CD14-positive monocyte (primary cell): ENCODE measurements around the gene BTAF1. TPM values are rescaled to one million over a fixed set of nuclear protein-coding genes. Genes with fewer than 3 reads are reported as not detected.
A peak's percentile ranks its signal among the peaks of the same experiment; 100 is the strongest.

Experiments used
- DNase-seq, 3 donors: peaks; one replicate each; pipeline ENCODE4 v3.0.0-alpha.2; 2011 to 2022
- H2AFZ ChIP-seq: 2 replicates; pipeline ENCODE4 v1.6.0; 2012; ENCODE audit warnings: mild to moderate bottlenecking, low read depth, low read length, inconsistent platforms; ENCODE audit not compliant: insufficient read depth, poor library complexity, severe bottlenecking
- H3K27ac ChIP-seq, 2 donors: 1 replicate in 1 of 2; 2 replicates in 1 of 2; pipeline ENCODE4 v1.5.1; 2012 to 2013; ENCODE audit warnings: low read length in 2 of 2, control low read depth in 1 of 2, inconsistent platforms in 1 of 2, low read depth in 1 of 2, mild to moderate bottlenecking in 1 of 2
- H3K27me3 ChIP-seq, 2 donors: one replicate each; pipeline versions ENCODE4 v1.6.0 to v1.6.1; 2011 to 2013; ENCODE audit warnings: low read length in 2 of 2; ENCODE audit not compliant: control insufficient read depth in 2 of 2, insufficient read depth in 2 of 2
- H3K36me3 ChIP-seq, 2 donors: replicated peaks in 1 of 2; 1 replicate in 1 of 2; 2 replicates in 1 of 2; pipeline versions ENCODE4 v1.5.1 to v1.6.1; 2012 to 2013; ENCODE audit warnings: low read length in 2 of 2, control low read depth in 1 of 2, inconsistent platforms in 1 of 2, mild to moderate bottlenecking in 1 of 2; ENCODE audit not compliant: insufficient read depth in 2 of 2, control insufficient read depth in 1 of 2
- H3K4me1 ChIP-seq, 2 donors: 1 replicate in 1 of 2; 2 replicates in 1 of 2; pipeline versions ENCODE4 v1.5.1 to v1.6.1; 2012 to 2013; ENCODE audit warnings: low read length in 2 of 2, control low read depth in 1 of 2, inconsistent platforms in 1 of 2, mild to moderate bottlenecking in 1 of 2, moderate library complexity in 1 of 2; ENCODE audit not compliant: insufficient read depth in 2 of 2, control insufficient read depth in 1 of 2
- H3K4me2 ChIP-seq: replicated peaks from 2 replicates; pipeline ENCODE3; 2012; ENCODE audit warnings: low read length, moderate library complexity, mild to moderate bottlenecking; ENCODE audit not compliant: poor library complexity, severe bottlenecking; ENCODE audit errors: extremely low read depth
- H3K4me3 ChIP-seq, 3 experiments: fragments of 200-600 bp in 1 of 3; sonication (generic) in 1 of 3; replicated peaks in 1 of 3; 1 replicate in 2 of 3; 2 replicates in 1 of 3; pipeline ENCODE4 v1.5.1; 2011 to 2013; ENCODE audit warnings: low read length in 3 of 3, mild to moderate bottlenecking in 3 of 3, control low read depth in 2 of 3, low read depth in 2 of 3, inconsistent platforms in 1 of 3, moderate library complexity in 1 of 3
- H3K79me2 ChIP-seq: 2 replicates; pipeline ENCODE4 v1.6.0; 2012; ENCODE audit warnings: mild to moderate bottlenecking, control low read depth, inconsistent platforms, low read length, moderate library complexity; ENCODE audit not compliant: insufficient read depth
- H3K9ac ChIP-seq: 2 replicates; pipeline ENCODE4 v1.6.0; 2017; ENCODE audit warnings: low read length, mild to moderate bottlenecking; ENCODE audit not compliant: insufficient read depth, poor library complexity, severe bottlenecking
- H3K9me3 ChIP-seq, 2 donors: replicated peaks in 1 of 2; 1 replicate in 1 of 2; 2 replicates in 1 of 2; pipeline versions ENCODE4 v1.5.1 to v1.6.1; 2012 to 2013; ENCODE audit warnings: low read length in 2 of 2, control low read depth in 1 of 2; ENCODE audit not compliant: control insufficient read depth in 1 of 2, insufficient read depth in 1 of 2
- H4K20me1 ChIP-seq: 2 replicates; pipeline ENCODE4 v1.6.0; 2012; ENCODE audit warnings: mild to moderate bottlenecking, low read length, control low read depth, moderate library complexity; ENCODE audit not compliant: insufficient read depth
- H3K27ac Mint-ChIP-seq, 7 donors: one replicate each; pipeline ENCODE4 v1.8.0; 2020; ENCODE audit warnings: mild to moderate bottlenecking in 7 of 7, mixed read lengths in 7 of 7, moderate library complexity in 6 of 7, inconsistent platforms in 2 of 7
- H3K27me3 Mint-ChIP-seq, 3 donors: one replicate each; pipeline ENCODE4 v1.8.0; 2021 to 2022; ENCODE audit warnings: low read depth in 3 of 3, mild to moderate bottlenecking in 3 of 3, mixed read lengths in 3 of 3, moderate library complexity in 3 of 3, inconsistent platforms in 1 of 3
- H3K36me3 Mint-ChIP-seq, 2 donors: one replicate each; pipeline ENCODE4 v1.8.0; 2020; ENCODE audit warnings: mixed read lengths in 2 of 2, inconsistent platforms in 1 of 2, mild to moderate bottlenecking in 1 of 2
- H3K4me1 Mint-ChIP-seq: one replicate; pipeline ENCODE4 v1.8.0; 2020; ENCODE audit warnings: mild to moderate bottlenecking, mixed read lengths
- H3K4me3 Mint-ChIP-seq, 2 donors: one replicate each; pipeline ENCODE4 v1.8.0; 2020; ENCODE audit warnings: mild to moderate bottlenecking in 2 of 2, mixed read lengths in 2 of 2, moderate library complexity in 1 of 2
- H3K9me3 Mint-ChIP-seq, 7 donors: one replicate each; pipeline ENCODE4 v1.8.0; 2020 to 2022; ENCODE audit warnings: mixed read lengths in 7 of 7, mild to moderate bottlenecking in 6 of 7, moderate library complexity in 6 of 7, inconsistent platforms in 2 of 7
- WGBS: methylation state at CpG from one replicate; pipeline ENCODE4 v1.1.5; 2013; ENCODE audit warnings: missing lambda C conversion rate; ENCODE audit not compliant: insufficient coverage; 5-methylcytosine and 5-hydroxymethylcytosine counted together
- intact Hi-C, 2 donors: fragments of 100-400 bp; cut with micrococcal nuclease; formaldehyde crosslinking; loops; one replicate each; pipeline versions ENCODE4 v1.15.0 to v1.15.1; 2023
- polyA plus RNA-seq, 3 donors: library from polyadenylated mRNA; depleted of rRNA in 1 of 3; unstranded in 2 of 3; stranded (reverse) in 1 of 3; fragments of 300-500 nt in 2 of 3; fragments of >200 nt in 1 of 3; fragmentation: Illumina TruSeq in 2 of 3; gene quantifications; 1 replicate in 2 of 3; 2 replicates in 1 of 3; pipeline ENCODE4 v1.2.3, GENCODE V29; 2012 to 2021
- TF ChIP-seq, protein P1 (sequence below): fragments of 200-600 bp; IDR thresholded peaks from one replicate; pipeline ENCODE4 v1.8.0; 2022; ENCODE audit warnings: antibody characterized with exemption, mild to moderate bottlenecking

The BTAF1 gene
- polyA plus RNA-seq, 3 donors: 3.7 to 59.8 (median 5.1) TPM

DNA sequence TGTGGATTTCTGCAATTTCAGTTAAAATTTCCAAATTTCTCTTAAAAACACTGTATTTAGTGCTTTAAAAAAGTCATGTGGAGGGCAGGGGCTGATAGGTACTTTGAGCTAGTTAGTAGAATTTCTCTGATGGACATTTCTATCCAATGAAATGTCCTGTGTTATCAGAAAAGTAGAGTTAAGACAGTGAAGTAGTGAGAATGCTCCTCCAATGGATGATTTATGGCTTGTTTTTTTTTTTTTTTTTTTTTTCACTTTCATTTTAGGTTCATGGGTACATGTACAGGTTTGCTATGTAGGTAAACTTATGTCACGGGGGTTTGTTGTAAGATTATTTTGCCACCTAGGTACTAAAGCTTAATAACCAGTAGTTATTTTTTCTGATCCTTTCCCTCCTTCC lies 55.0 kb downstream of the BTAF1 start:
- Histone ChIP-seq H3K27me3 (no peaks in the 10 kb centered on the region), H3K9me3 (no peaks in the 10 kb centered on the region), H3K4me1 (no peaks in the 10 kb centered on the region), H3K79me2 (peaks cover 2% of the 10 kb centered on the region), H4K20me1 (no peaks in the 10 kb centered on the region), H3K27ac (no peak overlapping the region), H3K36me3 (peaks cover 63 to 97% of the 10 kb centered on the region in 2 donors), H3K9ac (no peak overlapping the region), H2AFZ (no peak overlapping the region), H3K4me3 (no peak overlapping the region), H3K4me2 (no peak overlapping the region)
- no CpG with 5 or more reads among the region's 1 CpG for WGBS
- Mint-ChIP-seq H3K9me3 (no peaks in the 10 kb centered on the region), H3K4me3 (no peak overlapping the region), H3K27ac (peak overlapping the region in 2 of 7 donors; percentile 6 to 16), H3K4me1 (no peaks in the 10 kb centered on the region), H3K27me3 (no peaks in the 10 kb centered on the region), H3K36me3 (peaks cover 76 to 83% of the 10 kb centered on the region in 2 donors)
- intact Hi-C loops: no loop called here
- no peak for DNase-seq
- TF ChIP-seq, protein P1, sequence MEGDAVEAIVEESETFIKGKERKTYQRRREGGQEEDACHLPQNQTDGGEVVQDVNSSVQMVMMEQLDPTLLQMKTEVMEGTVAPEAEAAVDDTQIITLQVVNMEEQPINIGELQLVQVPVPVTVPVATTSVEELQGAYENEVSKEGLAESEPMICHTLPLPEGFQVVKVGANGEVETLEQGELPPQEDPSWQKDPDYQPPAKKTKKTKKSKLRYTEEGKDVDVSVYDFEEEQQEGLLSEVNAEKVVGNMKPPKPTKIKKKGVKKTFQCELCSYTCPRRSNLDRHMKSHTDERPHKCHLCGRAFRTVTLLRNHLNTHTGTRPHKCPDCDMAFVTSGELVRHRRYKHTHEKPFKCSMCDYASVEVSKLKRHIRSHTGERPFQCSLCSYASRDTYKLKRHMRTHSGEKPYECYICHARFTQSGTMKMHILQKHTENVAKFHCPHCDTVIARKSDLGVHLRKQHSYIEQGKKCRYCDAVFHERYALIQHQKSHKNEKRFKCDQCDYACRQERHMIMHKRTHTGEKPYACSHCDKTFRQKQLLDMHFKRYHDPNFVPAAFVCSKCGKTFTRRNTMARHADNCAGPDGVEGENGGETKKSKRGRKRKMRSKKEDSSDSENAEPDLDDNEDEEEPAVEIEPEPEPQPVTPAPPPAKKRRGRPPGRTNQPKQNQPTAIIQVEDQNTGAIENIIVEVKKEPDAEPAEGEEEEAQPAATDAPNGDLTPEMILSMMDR: no peak

DNA sequence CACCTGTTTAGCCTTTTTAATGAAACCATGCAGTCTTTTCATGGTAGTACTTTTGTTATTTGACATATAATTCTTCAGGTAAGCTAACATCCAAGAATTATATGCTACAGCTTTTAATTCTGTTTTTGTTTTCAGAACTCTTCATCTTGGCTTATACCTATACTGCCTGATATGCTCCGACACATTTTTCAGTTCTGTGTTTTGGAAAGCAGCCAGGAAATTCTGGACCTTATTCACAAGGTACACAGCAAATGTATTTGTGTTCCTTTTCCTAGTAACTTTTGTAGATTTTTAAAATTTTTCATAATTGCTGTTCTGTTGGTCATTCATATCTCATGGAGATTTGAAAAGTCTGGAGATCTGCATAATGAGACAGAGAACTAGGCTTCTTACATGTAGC lies 56.7 kb downstream of the BTAF1 start:
- Mint-ChIP-seq H3K4me1 (no peaks in the 10 kb centered on the region), H3K36me3 (peaks cover 78 to 86% of the 10 kb centered on the region in 2 donors), H3K4me3 (no peak overlapping the region), H3K9me3 (no peaks in the 10 kb centered on the region), H3K27ac (no peak overlapping the region), H3K27me3 (no peaks in the 10 kb centered on the region)
- no peak overlapping the region for H2AFZ ChIP-seq
- H3K27me3 ChIP-seq: no peaks in the 10 kb centered on the region
- TF ChIP-seq, protein P1: no peak
- H4K20me1 ChIP-seq: no peaks in the 10 kb centered on the region
- no peaks in the 10 kb centered on the region for H3K9me3 ChIP-seq
- DNase-seq: no peak
- H3K4me1 ChIP-seq: no peaks in the 10 kb centered on the region
- H3K9ac ChIP-seq: no peak overlapping the region
- intact Hi-C loops: no loop called here
- WGBS: no CpG with 5 or more reads among the region's 1 CpG
- peaks cover 2% of the 10 kb centered on the region for H3K79me2 ChIP-seq
- H3K36me3 ChIP-seq: peaks cover 79 to 98% of the 10 kb centered on the region in 2 donors
- no peak overlapping the region for H3K4me2 ChIP-seq
- no peak overlapping the region for H3K4me3 ChIP-seq
- no peak overlapping the region for H3K27ac ChIP-seq
